GM18951 (cell line): ENCODE data around the gene RAB3B.
"Not testable (repeated sequence)": the region's sequence is repeated elsewhere in the genome, so short reads cannot be mapped to it uniquely, and the experiment has no call there.

Source experiments
- POLR2A ChIP-seq: IDR thresholded peaks from 4 replicates; pipeline ENCODE4 v1.6.1; 2011; ENCODE audit warnings: mild to moderate bottlenecking; ENCODE audit not compliant: insufficient read length, insufficient read depth; ENCODE audit errors: extremely low read depth
- in situ Hi-C: fragments of 300-500 bp; cut with MboI; formaldehyde crosslinking; loops from one replicate; pipeline ENCODE4 v1.12.0; 2022; ENCODE audit warnings: low sequenced_read_pairs, mixed read lengths, inconsistent platforms; ENCODE audit not compliant: unreplicated experiment

RAB3B gene

GRCh38 chr1:51969038-51969705, 21.3 kb downstream of the RAB3B start:
- no peak for TF ChIP-seq POLR2A
- in situ Hi-C loops = no loop called here

- in situ Hi-C loops = no loop called here
- TF ChIP-seq POLR2A = no peak
These were observed 21.9 kb downstream of the RAB3B start for GRCh38 chr1:51968632-51969031.

- in situ Hi-C loops = not testable (repeated sequence)
These were observed 23.2 kb downstream of the RAB3B start for GRCh38 chr1:51967213-51967791.

DNA sequence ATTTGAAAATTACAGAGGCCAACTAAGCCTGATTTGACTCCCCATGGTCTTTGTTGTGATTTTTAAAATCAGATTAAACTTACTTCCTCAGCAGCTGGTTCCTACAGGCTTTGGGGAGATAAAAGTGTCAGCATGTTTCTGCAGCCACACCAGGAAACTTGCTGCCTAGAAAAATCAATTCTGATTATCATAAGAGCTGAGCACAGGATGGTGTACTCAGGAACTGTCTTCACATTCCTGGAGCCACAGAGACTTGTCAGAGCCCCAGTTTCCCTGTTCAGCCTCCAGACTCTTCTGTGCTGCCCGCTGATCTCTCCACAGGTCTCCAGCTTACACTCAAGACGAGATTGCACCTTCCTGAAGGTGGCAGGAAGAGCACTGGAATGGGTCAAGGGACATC, 23.9 kb downstream of the RAB3B start:
- in situ Hi-C loops = no loop called here
- no peak for TF ChIP-seq POLR2A

DNA sequence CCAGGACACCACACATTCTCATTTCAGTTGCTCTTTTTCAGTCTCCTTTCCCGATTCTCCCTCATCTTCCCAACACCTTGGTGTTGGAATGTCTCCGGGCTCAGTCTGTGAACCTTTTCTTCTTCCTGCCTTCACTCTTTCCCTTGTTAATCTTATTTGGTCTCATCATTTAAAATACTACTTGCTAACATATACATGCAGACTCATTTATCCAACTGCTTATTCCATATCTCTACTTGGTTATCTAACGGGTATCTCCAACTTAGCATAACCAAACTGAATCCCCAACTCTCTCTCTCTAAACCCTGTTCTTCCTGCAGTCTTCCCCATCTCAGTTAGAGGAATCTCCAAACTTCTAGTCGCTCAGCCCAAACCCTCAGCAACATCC, 26.2 kb downstream of the RAB3B start:
- TF ChIP-seq POLR2A = no peak
- in situ Hi-C loops = no loop called here

- in situ Hi-C loops = no loop called here
- TF ChIP-seq POLR2A = no peak
These were observed 26.8 kb downstream of the RAB3B start for GRCh38 chr1:51963592-51964308.

- in situ Hi-C loops = no loop called here
- no peak for TF ChIP-seq POLR2A
These were observed 27.8 kb downstream of the RAB3B start for GRCh38 chr1:51962486-51963356.

DNA sequence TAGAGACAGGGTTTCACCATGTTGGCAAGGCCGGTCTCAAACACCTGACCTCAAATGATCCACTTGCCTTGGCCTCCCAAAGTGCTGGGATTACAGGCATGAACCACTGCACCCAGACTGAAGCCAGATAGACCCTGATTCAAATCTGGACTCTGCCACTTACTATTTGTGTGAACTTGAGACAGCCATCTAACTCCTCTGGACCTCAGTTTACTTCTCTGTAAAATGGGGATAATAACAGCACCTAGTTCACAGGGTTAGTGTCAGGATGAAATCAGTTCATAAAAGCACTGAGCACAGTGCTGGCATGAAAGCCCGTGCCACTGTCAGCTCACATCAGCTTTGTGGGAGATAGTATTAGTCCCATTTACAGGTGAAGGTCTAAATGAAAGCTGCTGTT, 28.5 kb downstream of the RAB3B start:
- in situ Hi-C loops = no loop called here
- no peak for TF ChIP-seq POLR2A

DNA sequence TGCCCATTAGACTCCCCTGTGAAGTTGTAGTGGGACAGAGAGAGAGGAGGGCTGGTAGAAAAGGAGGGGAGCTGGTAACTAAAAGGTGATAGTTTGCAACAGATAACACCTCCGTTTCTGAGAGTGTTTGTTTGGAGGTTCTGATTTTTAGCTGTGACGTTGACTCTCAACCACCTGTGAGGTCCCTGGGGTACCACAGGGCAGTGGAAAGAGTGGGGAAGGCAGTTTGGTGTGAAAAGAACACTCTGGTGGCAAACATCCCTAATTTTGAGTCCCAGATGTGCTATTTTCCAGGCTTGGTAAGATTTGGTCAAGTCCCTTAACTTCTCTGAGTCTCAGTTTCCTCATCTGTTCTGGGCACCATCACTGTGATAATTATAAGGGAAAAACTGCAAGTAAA, 29.3 kb downstream of the RAB3B start:
- in situ Hi-C loops = no loop called here
- no peak for TF ChIP-seq POLR2A

GRCh38 chr1:51960262-51960661, 30.2 kb downstream of the RAB3B start:
- TF ChIP-seq POLR2A = no peak
- in situ Hi-C loops = no loop called here

GRCh38 chr1:51958824-51959223, 31.7 kb downstream of the RAB3B start:
- TF ChIP-seq POLR2A = no peak
- in situ Hi-C loops = no loop called here

DNA sequence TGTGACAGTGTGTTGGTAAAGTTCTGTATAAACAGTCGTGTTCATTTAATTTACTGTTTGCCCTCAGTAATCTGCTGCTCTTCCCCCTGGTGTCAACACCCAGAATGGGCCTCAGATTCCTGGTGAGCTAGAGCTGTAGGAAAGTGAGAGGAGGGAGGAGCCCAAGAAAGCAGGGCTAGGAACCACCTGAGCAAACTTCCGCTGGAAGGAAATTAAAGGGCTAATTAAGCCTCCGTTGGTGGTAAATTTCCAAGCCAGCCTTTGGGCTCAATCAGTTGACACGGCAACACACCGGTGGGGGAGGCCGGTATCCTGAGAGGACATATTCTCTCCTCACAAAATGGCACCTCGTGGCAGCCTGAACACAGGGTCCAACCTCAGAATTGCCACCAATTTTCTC, 32.9 kb downstream of the RAB3B start:
- in situ Hi-C loops = no loop called here
- TF ChIP-seq POLR2A = no peak
